HG03571 (cell line): ENCODE results near the gene GCG.

Experiments
- ATAC-seq: cut with Tn5 transposase; IDR thresholded peaks from one replicate; pipeline ENCODE4 v1.9.1; 2021; ENCODE audit not compliant: unreplicated experiment

The GCG gene

GRCh38 chr2:162106146-162106551 is 45.9 kb downstream of the GCG start:
- ATAC-seq, result no peak

- ATAC-seq, result no peak
Observed at GRCh38 chr2:162103443-162104009, 48.5 kb downstream of the GCG start.

DNA sequence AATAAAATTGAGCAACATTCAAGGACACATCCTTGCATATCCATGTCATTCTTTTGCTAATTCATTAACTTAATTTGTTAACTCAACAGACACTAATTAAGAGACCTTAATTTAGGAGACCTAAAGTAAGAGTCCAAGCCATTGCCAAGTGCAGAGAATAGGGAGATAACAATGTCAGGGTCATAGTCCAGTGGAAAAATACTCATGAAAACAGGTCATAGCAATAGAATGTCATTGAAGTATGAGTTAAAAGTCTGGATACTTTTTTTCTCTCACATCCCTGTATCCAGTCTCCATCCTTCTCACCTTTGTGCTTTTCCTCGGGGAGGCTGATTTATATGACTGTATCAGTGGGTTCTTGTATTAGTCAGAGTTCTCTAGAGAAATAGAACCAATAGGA is 51.5 kb downstream of the GCG start:
- ATAC-seq, result no peak

DNA sequence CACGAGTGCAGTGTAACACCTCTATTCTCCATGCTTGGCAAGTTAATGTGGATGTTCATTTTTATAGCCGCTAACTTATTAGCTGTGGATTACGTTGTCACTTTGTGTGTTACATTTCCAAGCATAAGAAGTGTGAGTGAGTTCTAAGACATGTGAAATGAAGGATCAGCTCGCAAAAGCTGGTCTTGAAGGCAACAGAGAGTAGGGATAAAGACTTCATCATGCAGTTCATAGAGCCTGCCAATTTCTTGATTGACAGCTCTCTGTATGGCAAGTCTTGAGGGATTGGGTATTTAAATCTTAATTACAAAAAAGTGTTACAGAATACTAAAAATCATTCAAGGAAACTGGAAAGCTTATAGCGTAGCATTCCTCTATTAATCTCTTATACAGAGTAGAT is 52.2 kb downstream of the GCG start:
- ATAC-seq, result no peak
